Frontal cortex (tissue), 4 donors: ENCODE results near the gene LRRC37A. TPM values are rescaled to one million over a fixed set of nuclear protein-coding genes. Genes with fewer than 3 reads are reported as not detected.
A peak's percentile ranks its signal among the peaks of the same experiment; 100 is the strongest.
"Not testable (repeated sequence)": the region's sequence is repeated elsewhere in the genome, so short reads cannot be mapped to it uniquely, and the experiment has no call there.

Source experiments
- DNase-seq, 2 donors: peaks; one replicate each; pipeline ENCODE4 v3.0.0; 2012; ENCODE audit warnings: low spot score in 2 of 2
- FAIRE-seq: peaks from 2 replicates; lab custom pipeline; 2012; peaks lifted over from hg19 to GRCh38; lab: Jason Lieb, UNC
- total RNA-seq: library from RNA; depleted of rRNA; stranded (reverse); fragments of >200 nt; gene quantifications from one replicate; pipeline ENCODE4 v1.2.3, GENCODE V29; 2014
- donor health status: control.
- donor health status: control.
- donor health status: control.

LRRC37A gene
- total RNA-seq, 1 donor from 2014 or later: 6.1 TPM

DNA sequence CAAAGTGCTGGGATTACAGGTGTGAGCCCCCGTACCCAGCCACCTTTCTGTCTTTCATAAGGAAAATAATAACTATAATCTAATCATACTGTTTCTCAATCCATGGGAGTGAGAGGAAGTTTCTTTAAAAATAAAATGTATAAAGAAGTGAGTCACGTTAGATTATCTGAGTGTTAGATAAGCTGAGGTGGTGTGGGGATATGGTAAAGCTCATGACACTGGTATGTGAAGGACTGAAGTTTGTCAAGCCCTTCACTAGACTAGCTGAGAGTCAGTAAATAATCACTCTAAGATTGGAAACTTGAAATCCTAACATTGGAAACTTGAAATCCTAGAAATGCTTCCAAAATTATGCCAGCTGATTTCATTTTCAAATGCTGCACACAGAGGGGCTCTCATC is 9.4 kb upstream of the LRRC37A start:
- DNase-seq, FAIRE-seq: not testable (repeated sequence)

DNA sequence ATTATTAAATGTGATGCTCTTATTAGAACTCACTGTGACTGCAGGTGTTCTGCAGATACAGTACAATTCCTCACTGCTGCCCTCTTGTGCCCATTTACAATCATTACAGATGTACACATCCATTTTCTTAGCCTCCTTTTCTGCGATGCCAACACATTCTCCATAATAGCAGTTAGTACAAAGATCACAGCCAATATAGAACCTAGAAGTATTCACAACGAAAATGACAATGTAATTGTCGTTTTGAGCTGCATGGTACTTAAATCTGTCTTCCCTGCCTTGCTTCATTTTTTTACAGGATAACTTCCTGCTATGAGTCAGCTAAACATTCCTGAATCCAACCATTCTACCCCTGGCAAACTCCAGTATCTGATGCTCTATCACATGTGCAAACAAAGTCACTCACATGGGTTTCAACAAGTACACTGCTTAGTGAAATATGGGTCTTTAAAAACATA is 8.1 kb upstream of the LRRC37A start:
- DNase-seq: peak in 1 of 2 donors; percentile 28

GRCh38 chr17:46287587-46287986 is 7.3 kb upstream of the LRRC37A start:
- FAIRE-seq, DNase-seq: not testable (repeated sequence)

More for the DNA sequence above, 8.1 kb upstream of the LRRC37A start:
- peak; percentile 50 for FAIRE-seq

DNA sequence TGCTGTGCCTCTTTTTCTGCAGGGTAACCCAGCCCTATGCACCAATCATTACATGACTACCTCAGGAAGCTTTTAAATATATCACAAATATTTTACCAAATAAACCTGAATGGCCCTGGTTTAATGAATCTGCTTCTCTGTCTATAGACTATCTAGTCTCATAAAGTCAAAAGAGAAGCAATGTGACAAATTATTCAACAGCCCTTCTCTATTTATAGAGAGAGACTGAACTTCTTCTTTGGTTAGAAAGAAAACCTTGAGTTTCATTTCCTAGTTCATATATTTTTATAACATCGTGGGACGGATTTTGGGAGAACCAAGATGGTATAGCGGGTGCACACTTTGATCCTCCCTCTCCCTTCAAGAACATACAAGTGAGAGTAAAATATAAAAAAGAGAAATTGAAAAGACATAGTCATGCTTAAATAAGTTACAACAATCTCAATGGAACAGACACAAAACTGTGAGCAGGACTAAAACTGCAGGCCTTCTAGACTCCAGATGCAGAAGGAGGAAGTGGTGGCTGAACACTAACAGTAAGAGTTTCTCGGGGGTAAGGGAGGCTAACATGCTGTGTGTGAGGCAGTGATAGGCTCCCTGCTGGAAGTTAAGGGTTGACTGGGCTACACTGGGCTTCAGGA is 3.9 kb upstream of the LRRC37A start:
- not testable (repeated sequence) for DNase-seq, FAIRE-seq

DNA sequence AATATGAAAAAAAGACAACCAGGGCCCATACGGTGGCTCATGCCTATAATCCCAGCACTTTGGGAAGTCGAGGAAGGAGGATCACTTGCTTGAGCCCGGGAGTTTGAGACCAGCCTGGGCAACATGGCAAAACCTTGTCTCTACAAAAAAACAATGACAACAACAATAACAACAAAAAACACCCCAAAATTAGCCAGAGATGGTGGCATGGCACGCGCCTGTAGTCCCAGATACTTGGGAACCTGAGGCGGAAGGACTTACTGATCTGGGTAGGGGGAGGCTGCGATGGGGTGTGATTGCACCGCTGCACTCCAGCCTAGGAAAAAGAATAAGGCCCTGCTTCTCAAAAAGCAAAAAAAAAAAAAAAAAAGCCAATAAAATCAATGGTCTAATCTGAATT is 3.3 kb upstream of the LRRC37A start:
- DNase-seq: not testable (repeated sequence)

DNA sequence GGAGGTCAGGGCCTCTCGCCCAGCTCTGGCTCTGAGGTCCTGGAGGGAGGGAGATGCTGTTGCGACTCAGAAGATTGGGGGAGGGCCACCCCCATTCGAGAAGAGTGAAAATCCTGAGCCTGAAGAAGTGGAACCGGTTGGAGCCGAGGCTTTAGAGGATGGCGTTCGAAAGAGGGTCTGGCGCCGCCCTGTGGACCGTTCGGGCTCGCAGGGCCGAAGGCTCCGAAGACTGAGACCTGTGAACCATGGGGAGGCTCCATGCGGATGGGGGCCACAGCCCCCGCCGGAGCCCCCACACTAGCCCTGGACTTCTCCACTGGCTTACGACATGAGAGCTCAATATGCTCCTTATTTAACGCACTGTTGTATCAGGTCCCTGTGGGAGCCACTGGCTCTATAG is 46.3 kb downstream of the LRRC37A start:
- not testable (repeated sequence) for FAIRE-seq, DNase-seq

More for the DNA sequence above, 3.3 kb upstream of the LRRC37A start:
- not testable (repeated sequence) for FAIRE-seq

DNA sequence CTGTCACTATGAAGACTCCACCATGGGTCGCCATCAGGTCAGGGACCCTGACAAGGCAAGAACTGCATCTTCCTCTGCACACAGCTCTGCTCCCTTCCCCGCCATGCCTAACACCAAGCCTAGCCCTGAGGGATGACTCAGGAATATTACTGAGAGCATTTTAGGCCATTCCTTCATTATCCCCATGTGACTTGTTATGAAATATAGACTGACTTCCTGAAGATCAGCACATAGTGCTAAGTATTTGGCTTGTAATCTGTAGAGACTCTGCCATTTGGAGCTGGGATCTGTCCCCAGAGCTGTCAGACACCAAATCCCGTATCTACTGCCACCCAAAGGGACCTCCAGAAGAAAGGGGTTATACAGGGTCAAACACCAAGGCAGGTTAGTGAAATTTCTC is 47.2 kb downstream of the LRRC37A start:
- DNase-seq, FAIRE-seq: not testable (repeated sequence)

DNA sequence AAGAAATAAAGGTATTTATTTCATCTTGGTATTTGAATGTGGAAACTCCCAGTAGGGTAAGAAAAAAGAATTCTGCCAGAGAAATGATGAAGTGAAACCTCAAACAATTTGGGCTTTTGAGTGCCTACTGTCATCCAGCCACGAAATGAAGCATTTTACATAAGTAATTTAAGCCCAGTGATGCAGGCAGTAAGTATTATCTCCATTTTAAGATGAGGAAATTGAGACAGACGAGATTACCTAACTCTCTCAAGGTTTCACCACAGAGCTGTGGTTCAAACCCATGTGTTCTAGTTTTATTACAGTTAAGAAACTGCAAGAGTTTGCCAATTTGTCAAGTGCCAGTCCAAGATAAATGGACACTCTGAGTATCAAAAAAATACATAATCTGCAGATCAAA is 53.4 kb downstream of the LRRC37A start:
- DNase-seq, FAIRE-seq: not testable (repeated sequence)

- FAIRE-seq, DNase-seq: not testable (repeated sequence)
Measured at GRCh38 chr17:46349060-46349459, 54.1 kb downstream of the LRRC37A start.

- not testable (repeated sequence) for FAIRE-seq
Measured at GRCh38 chr17:46353856-46354255, 58.9 kb downstream of the LRRC37A start.

GRCh38 chr17:46361145-46361735 is 66.3 kb downstream of the LRRC37A start:
- not testable (repeated sequence) for FAIRE-seq, DNase-seq

More at GRCh38 chr17:46353856-46354255, 58.9 kb downstream of the LRRC37A start:
- not testable (repeated sequence) for DNase-seq

- peak; percentile 99 for FAIRE-seq
- DNase-seq: not testable (repeated sequence)
Measured at GRCh38 chr17:46361755-46362154, 66.8 kb downstream of the LRRC37A start, which contains the start of gene ARL17B. TSS of gene ARL17B (minus strand) at chr17:46361766. CDS start at chr17:46358397, 3,369 bp downstream.

- not testable (repeated sequence) for FAIRE-seq
Measured at GRCh38 chr17:46367520-46367919, 72.6 kb downstream of the LRRC37A start.

DNA sequence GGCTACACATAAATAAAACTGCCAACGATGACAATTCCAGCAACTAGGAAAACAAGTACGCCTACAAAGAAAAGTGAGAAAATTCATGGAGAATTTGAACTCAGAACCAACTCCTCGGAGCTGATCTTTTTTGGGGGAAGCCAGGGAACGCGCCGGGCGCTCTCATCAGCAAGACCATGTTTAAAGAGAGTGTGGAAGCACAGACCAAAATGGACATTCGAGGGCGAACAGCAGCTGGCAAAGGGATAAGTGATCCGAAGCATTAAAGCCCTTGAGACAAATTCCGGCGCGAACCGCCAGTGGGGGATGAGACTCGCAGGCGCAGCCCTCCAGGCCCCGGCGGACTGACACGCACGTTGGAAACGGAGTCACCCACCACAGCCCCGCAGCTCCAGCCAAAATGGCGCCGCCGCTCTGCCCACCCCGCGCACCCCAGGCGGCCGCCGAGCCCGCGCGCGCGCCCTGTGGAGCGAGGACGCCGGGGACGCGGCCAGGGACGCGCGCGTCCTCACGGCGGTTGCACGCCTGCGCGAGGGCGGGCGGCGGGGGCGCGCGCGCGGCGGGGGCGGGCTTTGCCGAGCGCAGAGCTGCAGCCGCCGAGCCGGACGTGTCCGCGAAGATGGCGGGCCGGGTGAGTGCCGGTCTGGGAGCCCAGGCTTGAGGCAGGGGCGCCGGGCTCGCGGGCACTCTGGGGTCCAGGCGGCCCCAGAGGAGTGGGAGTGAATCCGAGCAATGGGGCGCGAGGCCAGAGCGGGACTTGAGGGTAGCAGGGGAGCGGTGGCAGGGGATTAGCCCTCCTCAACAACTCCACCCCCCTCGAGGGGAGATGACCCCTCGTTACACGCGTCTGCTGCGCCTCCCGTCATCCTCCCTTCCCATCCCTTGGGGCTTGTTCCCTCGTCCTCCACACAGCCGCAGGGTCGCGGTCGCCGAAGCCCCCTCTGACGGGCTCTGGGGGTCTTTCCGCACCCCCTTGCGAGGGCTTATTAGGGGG is 77.6 kb downstream of the LRRC37A start:
- not testable (repeated sequence) for DNase-seq, FAIRE-seq

More at GRCh38 chr17:46367520-46367919, 72.6 kb downstream of the LRRC37A start:
- not testable (repeated sequence) for DNase-seq

DNA sequence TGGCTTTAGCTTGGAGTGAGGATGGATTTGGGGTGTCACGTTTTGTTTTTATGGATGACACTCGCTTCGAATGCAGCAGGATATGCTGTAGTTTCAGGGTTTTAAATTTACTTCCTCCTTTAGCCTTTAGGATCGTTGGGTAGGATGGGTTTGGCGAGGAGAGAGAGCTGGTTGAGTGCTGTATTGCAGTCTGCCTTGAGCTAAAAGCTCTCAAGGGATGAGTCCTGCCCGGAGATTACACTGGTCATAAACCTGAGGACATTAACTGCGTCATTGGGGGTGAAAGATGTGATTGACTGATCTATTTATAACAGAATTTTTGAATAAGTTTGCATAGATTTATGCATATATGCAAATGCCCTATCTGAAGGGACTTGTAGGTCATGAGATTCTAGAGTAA is 78.5 kb downstream of the LRRC37A start:
- DNase-seq, FAIRE-seq: not testable (repeated sequence)

DNA sequence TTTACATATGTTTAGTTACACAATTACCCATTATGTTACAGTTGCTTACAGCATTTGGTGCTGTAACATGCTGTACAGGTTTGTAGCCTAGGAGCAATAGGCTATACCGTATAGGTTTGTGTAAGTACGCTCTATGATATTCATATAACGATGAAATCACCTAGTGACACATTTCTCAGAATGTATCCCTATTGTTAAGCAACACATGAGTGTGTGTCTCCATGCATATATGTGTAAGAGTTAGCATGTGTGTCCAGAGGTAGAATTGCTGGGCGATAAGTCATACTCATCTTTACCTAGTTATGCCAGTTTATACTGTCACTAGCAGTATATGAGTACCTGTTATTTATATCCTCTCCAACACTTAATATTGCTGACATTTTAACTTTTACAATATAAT is 88.2 kb downstream of the LRRC37A start:
- not testable (repeated sequence) for FAIRE-seq, DNase-seq

GRCh38 chr17:46385491-46385890 is 90.6 kb downstream of the LRRC37A start:
- DNase-seq, FAIRE-seq: not testable (repeated sequence)
